Caco-2 (cell line): ENCODE results near the gene MCEMP1. TPM values are rescaled to one million over a fixed set of nuclear protein-coding genes. Genes with fewer than 3 reads are reported as not detected.

Experiments used
- BruUV-seq: library from RNA; stranded (reverse); fragments of 400-500 nt; replicated peaks from 2 replicates; lab custom pipeline; 2021; lab: Mats Ljungman, UMichigan
- CTCF ChIA-PET: fragments of 300-600 bp; sonication (Branson Sonifier 250); formaldehyde crosslinking; loops from one replicate; lab custom pipeline; 2022; ENCODE audit warnings: antibody characterized with exemption; lab: Charles Lee
- POLR2A ChIA-PET: fragments of 300-600 bp; sonication (Branson Sonifier 250); formaldehyde crosslinking; loops from one replicate; lab custom pipeline; 2022; ENCODE audit warnings: antibody characterized with exemption; lab: Charles Lee
- DNase-seq, 2 experiments: peaks; one replicate each; pipeline versions ENCODE4 v3.0.0 to v3.0.0-alpha.2; 2020 to 2022
- H3K27me3 ChIP-seq: replicated peaks from 2 replicates; pipeline ENCODE4 v1.6.0; 2011; ENCODE audit warnings: low read length; ENCODE audit not compliant: control insufficient read depth, insufficient read depth
- H3K36me3 ChIP-seq: 2 replicates; pipeline ENCODE4 v1.5.1; 2011; ENCODE audit warnings: low read length; ENCODE audit not compliant: control insufficient read depth, insufficient read depth
- H3K4me1 ChIP-seq: fragments of 250-450 bp; sonication (Bioruptor Pico); 2 replicates; pipeline ENCODE4 v1.5.1; 2020; ENCODE audit warnings: mild to moderate bottlenecking
- H3K4me3 ChIP-seq: 2 replicates; pipeline ENCODE4 v1.5.1; 2011; ENCODE audit warnings: low read depth, mild to moderate bottlenecking, control low read depth, low read length
- H3K9me3 ChIP-seq: fragments of 250-450 bp; sonication (Bioruptor Pico); 2 replicates; pipeline ENCODE4 v1.5.1; 2020; ENCODE audit warnings: mild to moderate bottlenecking, moderate library complexity
- H3K27ac Mint-ChIP-seq: one replicate; pipeline ENCODE4 v1.8.0; 2022; ENCODE audit warnings: mixed read lengths; ENCODE audit not compliant: unreplicated experiment
- H3K27me3 Mint-ChIP-seq: one replicate; pipeline ENCODE4 v1.8.0; 2022; ENCODE audit warnings: mixed read lengths; ENCODE audit not compliant: insufficient read depth, unreplicated experiment
- H3K36me3 Mint-ChIP-seq: one replicate; pipeline ENCODE4 v1.8.0; 2022; ENCODE audit warnings: mild to moderate bottlenecking, mixed read lengths; ENCODE audit not compliant: insufficient read depth, unreplicated experiment
- H3K4me1 Mint-ChIP-seq: one replicate; pipeline ENCODE4 v1.8.0; 2022; ENCODE audit warnings: low read depth, mixed read lengths; ENCODE audit not compliant: unreplicated experiment
- H3K4me3 Mint-ChIP-seq: one replicate; pipeline ENCODE4 v1.8.0; 2022; ENCODE audit warnings: mild to moderate bottlenecking, moderate library complexity, mixed read lengths; ENCODE audit not compliant: unreplicated experiment
- H3K9me3 Mint-ChIP-seq: one replicate; pipeline ENCODE4 v1.8.0; 2022; ENCODE audit warnings: mixed read lengths; ENCODE audit not compliant: unreplicated experiment
- intact Hi-C: fragments of 100-400 bp; cut with micrococcal nuclease; formaldehyde crosslinking; loops from one replicate; pipeline ENCODE4 v1.10.0; 2022; ENCODE audit not compliant: unreplicated experiment
- total RNA-seq: library from RNA; stranded (reverse); gene quantifications from 2 replicates; pipeline ENCODE4 v1.2.3, GENCODE V29; 2022
- TF ChIP-seq, protein P1 (sequence below), 2 experiments: fragments of 200-600 bp in 1 of 2; IDR thresholded peaks; 1 replicate in 1 of 2; 2 replicates in 1 of 2; pipeline versions ENCODE4 v1.5.1 to v1.8.0; 2011 to 2022; ENCODE audit warnings: antibody characterized with exemption in 1 of 2, control low read depth in 1 of 2, inconsistent platforms in 1 of 2, low read depth in 1 of 2, low read length in 1 of 2, mild to moderate bottlenecking in 1 of 2, moderate library complexity in 1 of 2; ENCODE audit not compliant: insufficient read depth in 1 of 2, severe bottlenecking in 1 of 2, unreplicated experiment in 1 of 2

MCEMP1 gene
- total RNA-seq, 1 experiment from 2014 or later: not detected

DNA sequence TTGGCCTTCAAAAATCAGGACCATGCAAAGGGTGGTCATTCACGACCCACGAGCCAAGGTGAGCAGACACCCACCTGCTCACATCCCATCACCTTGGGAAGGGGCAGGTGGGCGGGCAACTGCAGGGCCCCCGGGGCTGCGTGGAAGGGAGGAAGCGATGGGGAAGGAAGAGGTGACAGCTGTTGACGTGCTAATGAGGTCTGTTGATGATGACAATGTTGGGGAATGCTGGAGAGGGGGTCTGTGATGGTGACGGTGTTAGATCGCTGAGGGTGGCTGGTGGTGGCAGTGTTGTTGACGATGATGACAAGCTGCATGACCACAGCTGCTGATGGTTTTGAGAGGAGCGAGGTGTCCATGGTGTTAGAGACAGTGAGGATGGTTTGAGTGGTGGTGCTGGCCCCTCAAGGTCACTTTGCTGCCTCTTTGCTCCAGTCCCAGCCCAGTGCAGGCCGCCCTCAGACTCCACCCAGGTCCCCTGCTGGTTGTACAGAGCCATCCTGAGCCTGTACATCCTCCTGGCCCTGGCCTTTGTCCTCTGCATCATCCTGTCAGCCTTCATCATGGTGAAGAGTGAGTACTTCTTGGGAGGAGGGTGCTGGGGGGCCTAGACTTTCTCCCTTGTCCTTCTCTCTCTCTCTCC, 900 bp downstream of the MCEMP1 start:
- no peaks in the 10 kb centered on the region for H3K4me1 Mint-ChIP-seq
- peaks cover 3% of the 10 kb centered on the region for H3K27me3 Mint-ChIP-seq
- H3K4me3 ChIP-seq: no peak overlapping the region
- no peaks in the 10 kb centered on the region for H3K9me3 ChIP-seq
- no peak for DNase-seq
- ChIA-PET POLR2A (interaction anchor here (0.6 kb wide), 1 partner anchor 921 kb away, joined by 4 read pairs; no protein-coding TSS in a partner anchor), CTCF (interaction anchor here (0.7 to 1.5 kb wide), 2 partner anchors 109 to 110 kb away, joined by 3 read pairs; no protein-coding TSS in a partner anchor)
- intact Hi-C loops: no loop called here
- no peaks in the 10 kb centered on the region for H3K27me3 ChIP-seq
- no peak overlapping the region for H3K4me3 Mint-ChIP-seq
- peaks cover 10% of the 10 kb centered on the region; the same call in 1 of the 2 replicates for H3K4me1 ChIP-seq
- no peak overlapping the region for H3K27ac Mint-ChIP-seq
- peaks cover 10% of the 10 kb centered on the region for H3K9me3 Mint-ChIP-seq
- peaks cover 16% of the 10 kb centered on the region for H3K36me3 Mint-ChIP-seq
- no TSS peak for BruUV-seq
- TF ChIP-seq, protein P1, sequence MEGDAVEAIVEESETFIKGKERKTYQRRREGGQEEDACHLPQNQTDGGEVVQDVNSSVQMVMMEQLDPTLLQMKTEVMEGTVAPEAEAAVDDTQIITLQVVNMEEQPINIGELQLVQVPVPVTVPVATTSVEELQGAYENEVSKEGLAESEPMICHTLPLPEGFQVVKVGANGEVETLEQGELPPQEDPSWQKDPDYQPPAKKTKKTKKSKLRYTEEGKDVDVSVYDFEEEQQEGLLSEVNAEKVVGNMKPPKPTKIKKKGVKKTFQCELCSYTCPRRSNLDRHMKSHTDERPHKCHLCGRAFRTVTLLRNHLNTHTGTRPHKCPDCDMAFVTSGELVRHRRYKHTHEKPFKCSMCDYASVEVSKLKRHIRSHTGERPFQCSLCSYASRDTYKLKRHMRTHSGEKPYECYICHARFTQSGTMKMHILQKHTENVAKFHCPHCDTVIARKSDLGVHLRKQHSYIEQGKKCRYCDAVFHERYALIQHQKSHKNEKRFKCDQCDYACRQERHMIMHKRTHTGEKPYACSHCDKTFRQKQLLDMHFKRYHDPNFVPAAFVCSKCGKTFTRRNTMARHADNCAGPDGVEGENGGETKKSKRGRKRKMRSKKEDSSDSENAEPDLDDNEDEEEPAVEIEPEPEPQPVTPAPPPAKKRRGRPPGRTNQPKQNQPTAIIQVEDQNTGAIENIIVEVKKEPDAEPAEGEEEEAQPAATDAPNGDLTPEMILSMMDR (IDR thresholded peaks at IDR 0.05; ENCODE audit: insufficient read depth in 1 of 2, low read depth in 1 of 2, low read length in 1 of 2, severe bottlenecking in 1 of 2, unreplicated experiment in 1 of 2): no peak
- no peaks in the 10 kb centered on the region for H3K36me3 ChIP-seq

DNA sequence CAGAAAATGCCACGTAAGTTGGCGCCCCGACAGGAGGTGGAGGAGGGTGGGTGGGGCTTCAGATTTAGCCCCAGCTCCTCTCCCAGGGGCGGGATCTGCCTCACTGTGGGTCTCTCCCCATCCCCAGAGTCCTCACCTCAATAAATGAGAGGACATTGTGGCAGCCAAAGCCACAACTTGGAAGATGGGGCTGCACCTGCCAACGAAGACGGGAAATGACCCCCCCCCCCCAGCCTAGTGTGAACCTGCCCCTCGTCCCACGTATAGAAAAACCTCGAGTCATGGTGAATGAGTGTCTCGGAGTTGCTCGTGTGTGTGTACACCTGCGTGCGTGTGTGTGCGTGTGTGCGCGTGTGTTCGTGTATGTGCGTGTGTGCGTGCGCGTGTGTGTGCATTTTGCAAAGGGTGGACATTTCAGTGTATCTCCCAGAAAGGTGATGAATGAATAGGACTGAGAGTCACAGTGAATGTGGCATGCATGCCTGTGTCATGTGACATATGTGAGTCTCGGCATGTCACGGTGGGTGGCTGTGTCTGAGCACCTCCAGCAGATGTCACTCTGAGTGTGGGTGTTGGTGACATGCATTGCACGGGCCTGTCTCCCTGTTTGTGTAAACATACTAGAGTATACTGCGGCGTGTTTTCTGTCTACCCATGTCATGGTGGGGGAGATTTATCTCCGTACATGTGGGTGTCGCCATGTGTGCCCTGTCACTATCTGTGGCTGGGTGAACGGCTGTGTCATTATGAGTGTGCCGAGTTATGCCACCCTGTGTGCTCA, 2.3 kb downstream of the MCEMP1 start:
- intact Hi-C loops: no loop called here
- H3K9me3 ChIP-seq: no peaks in the 10 kb centered on the region
- Mint-ChIP-seq H3K27ac (no peak overlapping the region), H3K4me1 (no peaks in the 10 kb centered on the region), H3K27me3 (peaks cover 3% of the 10 kb centered on the region), H3K4me3 (peak overlapping the region; percentile 82), H3K9me3 (peaks cover 9% of the 10 kb centered on the region), H3K36me3 (peaks cover 6% of the 10 kb centered on the region)
- no peaks in the 10 kb centered on the region for H3K27me3 ChIP-seq
- TF ChIP-seq, protein P1 (IDR thresholded peaks at IDR 0.05; ENCODE audit: insufficient read depth in 1 of 2, low read depth in 1 of 2, low read length in 1 of 2, severe bottlenecking in 1 of 2, unreplicated experiment in 1 of 2): peak; percentile 12 to 34
- no TSS peak for BruUV-seq
- H3K4me3 ChIP-seq: no peak overlapping the region
- H3K4me1 ChIP-seq: peaks cover 10% of the 10 kb centered on the region; the same call in 1 of the 2 replicates
- no peaks in the 10 kb centered on the region for H3K36me3 ChIP-seq
- POLR2A ChIA-PET: no interaction called here
- peak; percentile 54 to 64 for DNase-seq
- CTCF ChIA-PET: interaction anchor here (0.7 kb wide), 1 partner anchor 190 kb away, joined by 4 read pairs; no protein-coding TSS in a partner anchor
